HCT116 (cell line): ENCODE measurements around the gene IL11RA. TPM values are rescaled to one million over a fixed set of nuclear protein-coding genes. Genes with fewer than 3 reads are reported as not detected.

ENCODE experiments used
- ATAC-seq: fragments of 200-7000 bp; cut with Tn5 transposase; 2 replicates; pipeline ENCODE4 v1.9.1; 2020; ENCODE audit warnings: mild to moderate bottlenecking, moderate library complexity
- BruUV-seq: library from RNA; stranded (reverse); fragments of 400-500 nt; replicated peaks from 2 replicates; lab custom pipeline; 2021; lab: Mats Ljungman, UMichigan
- CTCF ChIA-PET: fragments of 300-600 bp; sonication (Branson Sonifier 250); formaldehyde crosslinking; loops from one replicate; lab custom pipeline; 2021; ENCODE audit warnings: antibody characterized with exemption; lab: Charles Lee
- POLR2A ChIA-PET: fragments of 300-600, 350-600 bp; sonication (Branson Sonifier 250); formaldehyde crosslinking; loops from one replicate; lab custom pipeline; 2021; ENCODE audit warnings: antibody characterized with exemption; lab: Charles Lee
- RAD21 ChIA-PET, 2 experiments: fragments of 300-600 bp; sonication (Branson Sonifier 250); formaldehyde crosslinking; loops; one replicate each; lab custom pipeline; 2023; ENCODE audit warnings: low total read pairs in 2 of 2; ENCODE audit not compliant: uncharacterized antibody in 2 of 2, unreplicated experiment in 2 of 2, low non-redundant PET in 1 of 2; lab: Charles Lee
- DNase-seq: peaks from one replicate; pipeline ENCODE4 v3.0.0-alpha.2; 2010; ENCODE audit warnings: low read depth, low spot score
- H2AFZ ChIP-seq: fragments of 200-600 bp; shearing (Covaris generic), sonication (generic); 2 replicates; pipeline ENCODE4 v1.6.1; 2017; ENCODE audit warnings: low read depth, mixed run types, mixed read lengths, antibody characterized with exemption, low read length; ENCODE audit not compliant: poor library complexity, severe bottlenecking
- H3K27ac ChIP-seq: 2 replicates; pipeline ENCODE4 v1.5.1; 2012; ENCODE audit warnings: low read depth, low read length
- H3K27me3 ChIP-seq: fragments of 200-600 bp; sonication (generic); 2 replicates; pipeline ENCODE4 v1.6.1; 2016; ENCODE audit warnings: mixed run types, low read length, mixed read lengths; ENCODE audit not compliant: insufficient read depth
- H3K36me3 ChIP-seq, 2 experiments: fragments of 200-500 bp in 1 of 2; fragments of 200-600 bp in 1 of 2; sonication (Bioruptor generic) in 1 of 2; sonication (generic) in 1 of 2; 2 replicates each; pipeline versions ENCODE4 v1.5.1 to v1.6.1; 2014 to 2016; ENCODE audit warnings: low read length in 2 of 2, inconsistent platforms in 1 of 2, mixed read lengths in 1 of 2, mixed run types in 1 of 2; ENCODE audit not compliant: insufficient read depth in 2 of 2, control insufficient read depth in 1 of 2
- H3K4me1 ChIP-seq, 2 experiments: fragments of 200-600 bp in 1 of 2; sonication (generic) in 1 of 2; 2 replicates each; pipeline versions ENCODE4 v1.5.1 to v1.6.1; 2012 to 2017; ENCODE audit warnings: low read length in 2 of 2, inconsistent platforms in 1 of 2, mild to moderate bottlenecking in 1 of 2, mixed read lengths in 1 of 2, mixed run types in 1 of 2, moderate library complexity in 1 of 2; ENCODE audit not compliant: insufficient read depth in 2 of 2, control insufficient read depth in 1 of 2
- H3K4me2 ChIP-seq: fragments of 200-600 bp; sonication (generic); 2 replicates; pipeline ENCODE4 v1.6.1; 2017; ENCODE audit warnings: mixed run types, low read length, mixed read lengths
- H3K4me3 ChIP-seq, 2 experiments: fragments of 200-600 bp in 1 of 2; sonication (generic) in 1 of 2; replicated peaks in 1 of 2; 2 replicates each; pipeline ENCODE4 v1.5.1; 2011 to 2016; ENCODE audit warnings: low read length in 2 of 2, control low read depth in 1 of 2, low read depth in 1 of 2, mild to moderate bottlenecking in 1 of 2, mixed read lengths in 1 of 2, mixed run types in 1 of 2
- H3K79me2 ChIP-seq: fragments of 200-600 bp; sonication (generic); 2 replicates; pipeline ENCODE4 v1.6.1; 2017; ENCODE audit warnings: mild to moderate bottlenecking, mixed run types, low read length, moderate library complexity, mixed read lengths; ENCODE audit not compliant: insufficient read depth
- H3K9ac ChIP-seq: fragments of 200-600 bp; sonication (generic); 2 replicates; pipeline ENCODE4 v1.6.1; 2016; ENCODE audit warnings: low read length, mixed read lengths
- H3K9me2 ChIP-seq: fragments of 200-600 bp; sonication (generic), shearing (Covaris generic); 2 replicates; pipeline ENCODE4 v1.6.1; 2017; ENCODE audit warnings: mixed run types, mild to moderate bottlenecking, moderate library complexity; ENCODE audit not compliant: insufficient read depth
- H3K9me3 ChIP-seq, 2 experiments: fragments of 200-500 bp in 1 of 2; fragments of 200-600 bp in 1 of 2; sonication (Bioruptor generic) in 1 of 2; sonication (generic) in 1 of 2; 2 replicates each; pipeline ENCODE4 v1.6.1; 2014 to 2017; ENCODE audit warnings: low read length in 2 of 2, mixed read lengths in 2 of 2, inconsistent platforms in 1 of 2, low read depth in 1 of 2, mild to moderate bottlenecking in 1 of 2, mixed run types in 1 of 2, moderate library complexity in 1 of 2; ENCODE audit not compliant: control insufficient read depth in 1 of 2, insufficient read depth in 1 of 2
- H4K20me1 ChIP-seq: fragments of 200-600 bp; sonication (generic), shearing (Covaris generic); 2 replicates; pipeline ENCODE4 v1.6.1; 2017; ENCODE audit warnings: mixed run types, mild to moderate bottlenecking, moderate library complexity; ENCODE audit not compliant: insufficient read depth
- CBX3 ChIP-seq: IDR thresholded peaks from 2 replicates; pipeline ENCODE4 v1.6.1; 2012; ENCODE audit warnings: low read depth
- EZH2 ChIP-seq: fragments of 200-600 bp; sonication (generic); IDR thresholded peaks from 2 replicates; pipeline ENCODE4 v1.6.1; 2017; ENCODE audit warnings: antibody characterized with exemption, mixed run types
- FOSL1 ChIP-seq: IDR thresholded peaks from 2 replicates; pipeline ENCODE4 v1.6.1; 2012; ENCODE audit warnings: low read depth
- POLR2A ChIP-seq: IDR thresholded peaks from 2 replicates; pipeline ENCODE4 v1.7.0; 2011; ENCODE audit warnings: borderline replicate concordance; ENCODE audit not compliant: insufficient read depth, insufficient read length; ENCODE audit errors: extremely low read depth
- RAD21 ChIP-seq: IDR thresholded peaks from 2 replicates; pipeline ENCODE4 v1.6.1; 2012; ENCODE audit warnings: low read depth, mild to moderate bottlenecking
- SIN3A ChIP-seq: IDR thresholded peaks from 2 replicates; pipeline ENCODE4 v1.6.1; 2012; ENCODE audit warnings: low read depth
- SRF ChIP-seq: IDR thresholded peaks from 2 replicates; pipeline ENCODE4 v1.6.1; 2012; ENCODE audit warnings: low read depth
- YY1 ChIP-seq: IDR thresholded peaks from 2 replicates; pipeline ENCODE4 v1.6.1; 2011; ENCODE audit warnings: low read length, low read depth, moderate library complexity, mild to moderate bottlenecking; ENCODE audit not compliant: insufficient replicate concordance; ENCODE audit errors: extremely low read depth
- ZFX ChIP-seq: fragments of 450-650 bp; IDR thresholded peaks from 2 replicates; pipeline ENCODE4 v1.6.1; 2017
- ZNF274 ChIP-seq: fragments of 200-500 bp; sonication (Bioruptor generic); IDR thresholded peaks from 2 replicates; pipeline ENCODE4 v1.6.1; 2014; ENCODE audit warnings: mild to moderate bottlenecking, low read depth, low read length, inconsistent platforms
- intact Hi-C: fragments of 100-400 bp; cut with micrococcal nuclease; formaldehyde crosslinking; loops from 2 replicates; pipeline ENCODE4 v1.10.0; 2022
- total RNA-seq: library from RNA; stranded (reverse); gene quantifications from one replicate; pipeline ENCODE4 v1.2.1, GENCODE V29; 2021; ENCODE audit not compliant: unreplicated experiment
- TF ChIP-seq, protein P1 (sequence below): IDR thresholded peaks from 2 replicates; pipeline ENCODE4 v1.6.1; 2011; ENCODE audit warnings: mild to moderate bottlenecking, low read length, moderate library complexity; ENCODE audit not compliant: insufficient replicate concordance; ENCODE audit errors: extremely low read depth
- TF ChIP-seq, protein P2 (sequence below): IDR thresholded peaks from 2 replicates; pipeline ENCODE4 v1.6.1; 2012
- TF ChIP-seq, protein P3 (sequence below): IDR thresholded peaks from 2 replicates; pipeline ENCODE4 v1.6.1; 2012
- TF ChIP-seq, protein P4 (sequence below): IDR thresholded peaks from 2 replicates; pipeline ENCODE4 v1.6.1; 2012; ENCODE audit warnings: low read depth

Gene IL11RA
- total RNA-seq, 1 experiment from 2014 or later = 10.6 TPM

DNA sequence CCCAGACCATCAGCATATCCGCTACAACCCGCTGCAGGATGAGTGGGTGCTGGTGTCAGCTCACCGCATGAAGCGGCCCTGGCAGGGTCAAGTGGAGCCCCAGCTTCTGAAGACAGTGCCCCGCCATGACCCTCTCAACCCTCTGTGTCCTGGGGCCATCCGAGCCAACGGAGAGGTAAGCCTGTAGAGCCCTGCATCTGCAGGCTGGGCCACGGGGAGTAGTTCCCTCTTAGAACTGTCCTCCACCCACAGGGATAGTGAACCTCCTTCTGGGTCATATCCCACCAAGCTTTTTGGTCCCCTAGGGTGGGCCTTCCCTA, 4.9 kb upstream of the IL11RA start:
- Histone ChIP-seq H3K4me1 (peaks cover 17 to 39% of the 10 kb centered on the region in 2 experiments; a peak in 3 of 4 replicates), H3K79me2 (peaks cover 6% of the 10 kb centered on the region; the same call in 1 of the 2 replicates), H3K4me2 (peak overlapping the region; percentile 87), H3K9me2 (no peaks in the 10 kb centered on the region), H3K9me3 (no peaks in the 10 kb centered on the region), H3K9ac (peak overlapping the region; percentile 71), H3K4me3 (peak overlapping the region; percentile 80 to 85)
- peak; percentile 10 for ATAC-seq
- BruUV-seq = no TSS peak
- intact Hi-C loops = no loop called here
- RAD21 ChIA-PET = no interaction called here
- POLR2A ChIA-PET = interaction anchor here (1.5 to 2.9 kb wide), 2 partner anchors 9 to 18 kb away, joined by 9 to 26 read pairs; partner anchors contain the start of gene SIGMAR1
- TF ChIP-seq ZFX (peak; percentile 61; the same call in 1 of the 2 replicates), FOSL1 (no peak), CBX3 (no peak), YY1 (no peak)
- TF ChIP-seq, all 23 proteins: peak for 1
- no peak overlapping the region for H2AFZ ChIP-seq
- H4K20me1 ChIP-seq = no peaks in the 10 kb centered on the region
- no peak for DNase-seq
- CTCF ChIA-PET = interaction anchor here (1.2 to 2.0 kb wide), 5 partner anchors 9 to 56 kb away, joined by 3 to 12 read pairs (median 8); no protein-coding TSS in a partner anchor
- peak overlapping the region; percentile 92 for H3K27ac ChIP-seq
- H3K27me3 ChIP-seq = no peaks in the 10 kb centered on the region
- H3K36me3 ChIP-seq = peaks cover 0 to 6% of the 10 kb centered on the region in 2 experiments; a peak in 1 of 4 replicates

DNA sequence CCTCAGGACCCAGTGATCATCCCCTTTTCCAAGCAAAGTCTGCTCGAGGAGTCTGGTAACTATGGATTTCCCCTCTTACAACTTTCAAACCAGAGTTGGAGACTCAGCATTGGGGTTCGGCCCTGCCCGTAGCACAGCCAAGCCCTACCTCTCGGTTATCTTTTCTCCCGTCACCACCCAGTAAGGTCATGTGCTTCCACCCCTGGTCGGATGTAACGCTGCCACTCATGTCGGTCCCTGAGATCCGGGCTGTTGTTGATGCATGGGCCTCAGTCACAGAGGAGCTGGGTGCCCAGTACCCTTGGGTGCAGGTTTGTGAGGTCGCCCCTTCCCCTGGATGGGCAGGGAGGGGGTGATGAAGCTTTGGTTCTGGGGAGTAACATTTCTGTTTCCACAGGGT, 4.3 kb upstream of the IL11RA start:
- peak overlapping the region; percentile 71 for H3K9ac ChIP-seq
- H3K27me3 ChIP-seq = no peaks in the 10 kb centered on the region
- ChIA-PET RAD21 (no interaction called here), CTCF (interaction anchor here (2.0 kb wide), 1 partner anchor 17 kb away, joined by 12 read pairs; no protein-coding TSS in a partner anchor), POLR2A (interaction anchor here (2.9 kb wide), 1 partner anchor 10 kb away, joined by 26 read pairs; the partner anchor contains the start of gene SIGMAR1)
- intact Hi-C loops = no loop called here
- H4K20me1 ChIP-seq = no peaks in the 10 kb centered on the region
- ATAC-seq = no peak
- H3K4me3 ChIP-seq = peak overlapping the region; percentile 80 to 85
- no peak overlapping the region for H2AFZ ChIP-seq
- H3K9me3 ChIP-seq = no peaks in the 10 kb centered on the region
- H3K9me2 ChIP-seq = no peaks in the 10 kb centered on the region
- BruUV-seq = no TSS peak
- peaks cover 0 to 6% of the 10 kb centered on the region in 2 experiments; a peak in 1 of 4 replicates for H3K36me3 ChIP-seq
- H3K4me1 ChIP-seq = peaks cover 22 to 45% of the 10 kb centered on the region in 2 experiments
- H3K79me2 ChIP-seq = peaks cover 6% of the 10 kb centered on the region; the same call in 1 of the 2 replicates
- peak overlapping the region; percentile 92; the same call in 1 of the 2 replicates for H3K27ac ChIP-seq
- peak overlapping the region; percentile 87 for H3K4me2 ChIP-seq
- no peak for DNase-seq
- no peak for TF ChIP-seq RAD21
- no peak for TF ChIP-seq EZH2
- TF ChIP-seq, protein P1, sequence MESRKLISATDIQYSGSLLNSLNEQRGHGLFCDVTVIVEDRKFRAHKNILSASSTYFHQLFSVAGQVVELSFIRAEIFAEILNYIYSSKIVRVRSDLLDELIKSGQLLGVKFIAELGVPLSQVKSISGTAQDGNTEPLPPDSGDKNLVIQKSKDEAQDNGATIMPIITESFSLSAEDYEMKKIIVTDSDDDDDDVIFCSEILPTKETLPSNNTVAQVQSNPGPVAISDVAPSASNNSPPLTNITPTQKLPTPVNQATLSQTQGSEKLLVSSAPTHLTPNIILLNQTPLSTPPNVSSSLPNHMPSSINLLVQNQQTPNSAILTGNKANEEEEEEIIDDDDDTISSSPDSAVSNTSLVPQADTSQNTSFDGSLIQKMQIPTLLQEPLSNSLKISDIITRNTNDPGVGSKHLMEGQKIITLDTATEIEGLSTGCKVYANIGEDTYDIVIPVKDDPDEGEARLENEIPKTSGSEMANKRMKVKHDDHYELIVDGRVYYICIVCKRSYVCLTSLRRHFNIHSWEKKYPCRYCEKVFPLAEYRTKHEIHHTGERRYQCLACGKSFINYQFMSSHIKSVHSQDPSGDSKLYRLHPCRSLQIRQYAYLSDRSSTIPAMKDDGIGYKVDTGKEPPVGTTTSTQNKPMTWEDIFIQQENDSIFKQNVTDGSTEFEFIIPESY = no peak
- TF ChIP-seq SIN3A = no peak
- TF ChIP-seq ZNF274 = no peak
- TF ChIP-seq, protein P2, sequence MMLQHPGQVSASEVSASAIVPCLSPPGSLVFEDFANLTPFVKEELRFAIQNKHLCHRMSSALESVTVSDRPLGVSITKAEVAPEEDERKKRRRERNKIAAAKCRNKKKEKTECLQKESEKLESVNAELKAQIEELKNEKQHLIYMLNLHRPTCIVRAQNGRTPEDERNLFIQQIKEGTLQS = no peak
- TF ChIP-seq CBX3 = no peak
- TF ChIP-seq ZFX = no peak
- TF ChIP-seq, protein P3, sequence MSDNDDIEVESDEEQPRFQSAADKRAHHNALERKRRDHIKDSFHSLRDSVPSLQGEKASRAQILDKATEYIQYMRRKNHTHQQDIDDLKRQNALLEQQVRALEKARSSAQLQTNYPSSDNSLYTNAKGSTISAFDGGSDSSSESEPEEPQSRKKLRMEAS = no peak
- TF ChIP-seq, protein P4, sequence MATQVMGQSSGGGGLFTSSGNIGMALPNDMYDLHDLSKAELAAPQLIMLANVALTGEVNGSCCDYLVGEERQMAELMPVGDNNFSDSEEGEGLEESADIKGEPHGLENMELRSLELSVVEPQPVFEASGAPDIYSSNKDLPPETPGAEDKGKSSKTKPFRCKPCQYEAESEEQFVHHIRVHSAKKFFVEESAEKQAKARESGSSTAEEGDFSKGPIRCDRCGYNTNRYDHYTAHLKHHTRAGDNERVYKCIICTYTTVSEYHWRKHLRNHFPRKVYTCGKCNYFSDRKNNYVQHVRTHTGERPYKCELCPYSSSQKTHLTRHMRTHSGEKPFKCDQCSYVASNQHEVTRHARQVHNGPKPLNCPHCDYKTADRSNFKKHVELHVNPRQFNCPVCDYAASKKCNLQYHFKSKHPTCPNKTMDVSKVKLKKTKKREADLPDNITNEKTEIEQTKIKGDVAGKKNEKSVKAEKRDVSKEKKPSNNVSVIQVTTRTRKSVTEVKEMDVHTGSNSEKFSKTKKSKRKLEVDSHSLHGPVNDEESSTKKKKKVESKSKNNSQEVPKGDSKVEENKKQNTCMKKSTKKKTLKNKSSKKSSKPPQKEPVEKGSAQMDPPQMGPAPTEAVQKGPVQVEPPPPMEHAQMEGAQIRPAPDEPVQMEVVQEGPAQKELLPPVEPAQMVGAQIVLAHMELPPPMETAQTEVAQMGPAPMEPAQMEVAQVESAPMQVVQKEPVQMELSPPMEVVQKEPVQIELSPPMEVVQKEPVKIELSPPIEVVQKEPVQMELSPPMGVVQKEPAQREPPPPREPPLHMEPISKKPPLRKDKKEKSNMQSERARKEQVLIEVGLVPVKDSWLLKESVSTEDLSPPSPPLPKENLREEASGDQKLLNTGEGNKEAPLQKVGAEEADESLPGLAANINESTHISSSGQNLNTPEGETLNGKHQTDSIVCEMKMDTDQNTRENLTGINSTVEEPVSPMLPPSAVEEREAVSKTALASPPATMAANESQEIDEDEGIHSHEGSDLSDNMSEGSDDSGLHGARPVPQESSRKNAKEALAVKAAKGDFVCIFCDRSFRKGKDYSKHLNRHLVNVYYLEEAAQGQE = no peak
- no peak for TF ChIP-seq FOSL1
- TF ChIP-seq SRF = no peak
- no peak for TF ChIP-seq POLR2A
